Trophoblast cell (in vitro differentiated cells and primary cell): ENCODE data around the gene MGP.

Experiments
- DNase-seq, 2 donors: peaks; one replicate each; pipeline ENCODE4 v3.0.0-alpha.2; 2016
- H2AFZ ChIP-seq: 2 replicates; pipeline ENCODE4 v1.6.1; 2013; ENCODE audit warnings: low read length, moderate library complexity, mild to moderate bottlenecking; ENCODE audit not compliant: insufficient read depth, poor library complexity
- H2AK5ac ChIP-seq: 2 replicates; pipeline ENCODE4 v1.6.1; 2013; ENCODE audit warnings: mild to moderate bottlenecking, low read length
- H2BK120ac ChIP-seq: 2 replicates; pipeline ENCODE4 v1.6.1; 2013; ENCODE audit warnings: low read length, mild to moderate bottlenecking, moderate library complexity; ENCODE audit not compliant: insufficient read depth, poor library complexity
- H2BK12ac ChIP-seq: 2 replicates; pipeline ENCODE4 v1.6.1; 2013; ENCODE audit warnings: mild to moderate bottlenecking, low read length, moderate library complexity
- H2BK5ac ChIP-seq: 2 replicates; pipeline ENCODE4 v1.6.1; 2013; ENCODE audit warnings: low read length, low read depth, moderate library complexity, mild to moderate bottlenecking; ENCODE audit not compliant: poor library complexity
- H3K14ac ChIP-seq: 2 replicates; pipeline ENCODE4 v1.6.1; 2013; ENCODE audit warnings: mild to moderate bottlenecking, low read length
- H3K18ac ChIP-seq: 2 replicates; pipeline ENCODE4 v1.6.1; 2013; ENCODE audit warnings: mild to moderate bottlenecking, low read length
- H3K23ac ChIP-seq: 2 replicates; pipeline ENCODE4 v1.6.1; 2013; ENCODE audit warnings: low read length
- H3K27ac ChIP-seq: 2 replicates; pipeline ENCODE4 v1.5.1; 2013; ENCODE audit warnings: low read depth, mild to moderate bottlenecking, inconsistent platforms, low read length, moderate library complexity
- H3K27me3 ChIP-seq: 2 replicates; pipeline ENCODE4 v1.6.1; 2013; ENCODE audit warnings: inconsistent platforms, mild to moderate bottlenecking, low read length, moderate library complexity; ENCODE audit not compliant: insufficient read depth
- H3K36me3 ChIP-seq, 2 experiments: 1 replicate in 1 of 2; 2 replicates in 1 of 2; pipeline ENCODE4 v1.6.1; 2013; ENCODE audit warnings: low read length in 2 of 2, mild to moderate bottlenecking in 2 of 2, moderate library complexity in 1 of 2; ENCODE audit not compliant: insufficient read depth in 2 of 2, control insufficient read depth in 1 of 2
- H3K4ac ChIP-seq: 2 replicates; pipeline ENCODE4 v1.6.1; 2013; ENCODE audit warnings: low read depth, mild to moderate bottlenecking, low read length, moderate library complexity
- H3K4me1 ChIP-seq, 2 experiments: 1 replicate in 1 of 2; 2 replicates in 1 of 2; pipeline ENCODE4 v1.6.1; 2013; ENCODE audit warnings: low read length in 2 of 2, mild to moderate bottlenecking in 2 of 2, moderate library complexity in 1 of 2; ENCODE audit not compliant: insufficient read depth in 2 of 2, control insufficient read depth in 1 of 2
- H3K4me2 ChIP-seq: 2 replicates; pipeline ENCODE4 v1.6.1; 2013; ENCODE audit warnings: inconsistent platforms, mild to moderate bottlenecking, low read length, moderate library complexity
- H3K4me3 ChIP-seq: 2 replicates; pipeline ENCODE4 v1.5.1; 2013; ENCODE audit warnings: mild to moderate bottlenecking, low read depth, low read length, inconsistent platforms
- H3K79me1 ChIP-seq: one replicate; pipeline ENCODE4 v1.6.1; 2013; ENCODE audit warnings: low read length
- H3K79me2 ChIP-seq: 2 replicates; pipeline ENCODE4 v1.6.1; 2013; ENCODE audit warnings: low read length, mild to moderate bottlenecking; ENCODE audit not compliant: control insufficient read depth, insufficient read depth, poor library complexity
- H3K9ac ChIP-seq: 2 replicates; pipeline ENCODE4 v1.6.1; 2013; ENCODE audit warnings: mild to moderate bottlenecking, low read length
- H3K9me3 ChIP-seq: 2 replicates; pipeline ENCODE4 v1.6.1; 2013; ENCODE audit warnings: low read depth, mild to moderate bottlenecking, control low read depth, inconsistent platforms, low read length; ENCODE audit not compliant: insufficient read depth
- H4K12ac ChIP-seq: 2 replicates; pipeline ENCODE4 v1.6.1; 2013; ENCODE audit warnings: low read depth, mild to moderate bottlenecking, low read length, moderate library complexity
- H4K8ac ChIP-seq: 2 replicates; pipeline ENCODE4 v1.6.1; 2013; ENCODE audit warnings: low read depth, mild to moderate bottlenecking, low read length, moderate library complexity
- H4K91ac ChIP-seq: one replicate; pipeline ENCODE4 v1.6.1; 2013; ENCODE audit warnings: low read depth, mild to moderate bottlenecking, low read length, moderate library complexity
- WGBS: extraction: QIAGEN DNeasy Blood & Tissue Kit; methylation state at CpG from one replicate; pipeline ENCODE4 v1.1.7; 2013; ENCODE audit warnings: missing lambda C conversion rate; ENCODE audit not compliant: insufficient read length, insufficient coverage; ENCODE audit errors: extremely low coverage; 5-methylcytosine and 5-hydroxymethylcytosine counted together

MGP gene

GRCh38 chr12:14843425-14843887, 42.2 kb downstream of the MGP start, which contains the start of gene ART4:
Gene ART4, minus strand, starts transcription at chr12:14843526. Its CDS starts 413 bp downstream, at chr12:14843113.
- Histone ChIP-seq H3K23ac (no peak within 1 kb of the TSS), H2BK12ac (peak within 1 kb of the TSS; percentile 88), H3K9me3 (no peaks in the 10 kb centered on the region), H3K18ac (peak within 1 kb of the TSS; percentile 88), H3K14ac (peak within 1 kb of the TSS; percentile 98), H2AFZ (peak within 1 kb of the TSS; percentile 17), H3K9ac (no peak within 1 kb of the TSS), H2BK5ac (peak within 1 kb of the TSS; percentile 92), H2AK5ac (peak within 1 kb of the TSS; percentile 96), H3K27me3 (no peaks in the 10 kb centered on the region), H4K12ac (peak within 1 kb of the TSS; percentile 66), H4K8ac (peak within 1 kb of the TSS; percentile 74), H3K4me2 (peak within 1 kb of the TSS; percentile 19), H3K79me1 (peaks cover 13% of the 10 kb centered on the region), H3K79me2 (peaks cover 4% of the 10 kb centered on the region), H3K36me3 (no peaks in the 10 kb centered on the region), H3K27ac (peak within 1 kb of the TSS; percentile 72), H3K4ac (no peak within 1 kb of the TSS), H2BK120ac (peak within 1 kb of the TSS; percentile 98), H3K4me1 (peaks cover 2 to 14% of the 10 kb centered on the region in 2 experiments), H3K4me3 (no peak within 1 kb of the TSS), H4K91ac (peak within 1 kb of the TSS; percentile 96)
- peak; percentile 72 to 84 for DNase-seq
- WGBS, result no CpG with 5 or more reads among the region's 10 CpGs

GRCh38 chr12:14842315-14842714, 43.3 kb downstream of the MGP start:
- Histone ChIP-seq H3K4me3 (no peak overlapping the region), H2AFZ (no peak overlapping the region), H3K4me1 (peaks cover 3 to 12% of the 10 kb centered on the region in 2 experiments), H3K18ac (no peak overlapping the region), H2BK5ac (no peak overlapping the region), H3K27me3 (no peaks in the 10 kb centered on the region), H3K79me1 (peaks cover 11% of the 10 kb centered on the region), H4K12ac (no peak overlapping the region), H4K8ac (no peak overlapping the region), H3K27ac (no peak overlapping the region), H3K9me3 (no peaks in the 10 kb centered on the region), H3K9ac (no peak overlapping the region), H3K4me2 (no peak overlapping the region), H3K14ac (no peak overlapping the region), H3K4ac (no peak overlapping the region), H3K79me2 (peaks cover 2% of the 10 kb centered on the region), H2AK5ac (no peak overlapping the region), H3K36me3 (no peaks in the 10 kb centered on the region), H2BK120ac (no peak overlapping the region), H3K23ac (no peak overlapping the region), H4K91ac (no peak overlapping the region), H2BK12ac (no peak overlapping the region)
- no peak for DNase-seq
- no CpG with 5 or more reads among the region's 3 CpGs for WGBS

- H4K12ac ChIP-seq, result no peak overlapping the region
- no peak overlapping the region for H3K4me3 ChIP-seq
- H3K79me2 ChIP-seq, result peaks cover 2% of the 10 kb centered on the region
- no peak overlapping the region for H3K18ac ChIP-seq
- no peak overlapping the region for H2AK5ac ChIP-seq
- H3K79me1 ChIP-seq, result peaks cover 11% of the 10 kb centered on the region
- no peak overlapping the region for H2AFZ ChIP-seq
- no peaks in the 10 kb centered on the region for H3K27me3 ChIP-seq
- H3K9ac ChIP-seq, result no peak overlapping the region
- WGBS, result no CpG with 5 or more reads among the region's 3 CpGs
- H3K4ac ChIP-seq, result peak overlapping the region; percentile 30
- peak overlapping the region; percentile 3 for H2BK120ac ChIP-seq
- H3K4me1 ChIP-seq, result peaks cover 3 to 13% of the 10 kb centered on the region in 2 experiments
- peak overlapping the region; percentile 45 for H3K4me2 ChIP-seq
- H2BK5ac ChIP-seq, result peak overlapping the region; percentile 42
- H3K36me3 ChIP-seq, result no peaks in the 10 kb centered on the region
- no peaks in the 10 kb centered on the region for H3K9me3 ChIP-seq
- DNase-seq, result peak; percentile 79 to 92
- H3K23ac ChIP-seq, result no peak overlapping the region
- no peak overlapping the region for H4K91ac ChIP-seq
- H2BK12ac ChIP-seq, result peak overlapping the region; percentile 25
- no peak overlapping the region for H3K14ac ChIP-seq
- H3K27ac ChIP-seq, result peak overlapping the region; percentile 56
- no peak overlapping the region for H4K8ac ChIP-seq
Observed at GRCh38 chr12:14841761-14842160, 43.9 kb downstream of the MGP start.

- H2AFZ ChIP-seq, result no peak overlapping the region
- no peaks in the 10 kb centered on the region for H3K9me3 ChIP-seq
- H3K18ac ChIP-seq, result no peak overlapping the region
- WGBS, result no CpG with 5 or more reads among the region's 4 CpGs
- H3K23ac ChIP-seq, result no peak overlapping the region
- H3K4ac ChIP-seq, result no peak overlapping the region
- H2BK12ac ChIP-seq, result peak overlapping the region; percentile 44
- H2AK5ac ChIP-seq, result no peak overlapping the region
- H4K12ac ChIP-seq, result no peak overlapping the region
- peak; percentile 34 to 58 for DNase-seq
- H3K14ac ChIP-seq, result no peak overlapping the region
- no peak overlapping the region for H4K91ac ChIP-seq
- peaks cover 2% of the 10 kb centered on the region for H3K79me2 ChIP-seq
- H3K4me3 ChIP-seq, result no peak overlapping the region
- peaks cover 3 to 13% of the 10 kb centered on the region in 2 experiments for H3K4me1 ChIP-seq
- H3K9ac ChIP-seq, result no peak overlapping the region
- H3K4me2 ChIP-seq, result no peak overlapping the region
- H2BK120ac ChIP-seq, result no peak overlapping the region
- H3K79me1 ChIP-seq, result peaks cover 13% of the 10 kb centered on the region
- no peaks in the 10 kb centered on the region for H3K27me3 ChIP-seq
- H3K36me3 ChIP-seq, result no peaks in the 10 kb centered on the region
- no peak overlapping the region for H4K8ac ChIP-seq
- H2BK5ac ChIP-seq, result no peak overlapping the region
- no peak overlapping the region for H3K27ac ChIP-seq
Observed at GRCh38 chr12:14840616-14841015, 45.0 kb downstream of the MGP start.
